Islet of Langerhans (tissue), 1 donor: ENCODE results near the gene UBA6.
"Not testable (repeated sequence)": the region's sequence is repeated elsewhere in the genome, so short reads cannot be mapped to it uniquely, and the experiment has no call there.

Experiments
- FAIRE-seq: peaks from one replicate; lab custom pipeline; 2011; peaks lifted over from hg19 to GRCh38; lab: Jason Lieb, UNC

UBA6 gene

GRCh38 chr4:67713529-67714247 is 12.7 kb upstream of the UBA6 start:
- no peak for FAIRE-seq

DNA sequence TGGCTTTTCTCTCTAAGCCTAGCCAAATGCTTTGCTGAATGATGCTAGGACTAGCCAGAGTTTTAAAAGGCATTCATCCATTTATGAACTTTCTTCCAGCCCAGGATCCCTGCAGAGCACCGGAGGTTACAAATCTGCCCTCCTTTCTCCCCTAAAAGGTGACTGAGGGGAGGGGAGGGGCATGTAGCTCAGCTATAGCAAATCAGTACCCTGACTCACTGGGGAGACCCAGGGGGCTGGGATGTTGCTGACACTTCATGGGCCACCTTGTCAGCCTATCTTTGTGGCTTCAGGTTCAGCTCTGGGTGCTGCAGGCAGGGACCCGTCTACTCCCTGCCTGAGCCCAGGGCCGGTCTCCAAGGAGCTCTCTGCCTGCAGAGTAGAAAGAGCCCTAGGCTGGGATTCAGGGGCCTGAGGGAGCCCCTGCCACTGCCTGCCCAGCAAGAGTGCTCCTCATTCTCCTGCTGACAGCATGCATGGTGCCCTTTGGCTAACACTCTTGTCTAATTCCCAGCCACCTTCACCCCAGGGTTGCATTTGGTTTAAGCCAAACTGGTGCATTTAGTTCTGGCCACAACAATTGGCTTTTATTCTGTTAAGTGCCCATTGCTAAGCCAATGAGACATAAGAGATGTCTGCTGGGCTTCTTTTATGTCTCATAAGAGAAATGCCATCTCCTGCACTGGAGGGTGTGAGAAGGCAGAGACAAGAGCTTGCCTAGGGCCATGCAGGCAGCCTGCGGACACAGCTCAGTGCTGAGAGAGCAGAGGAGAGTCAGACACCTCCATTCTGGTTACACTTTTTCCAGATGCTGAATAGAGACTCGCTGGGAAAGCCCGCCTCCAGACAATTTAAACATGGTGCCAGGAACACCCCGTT is 11.9 kb upstream of the UBA6 start:
- FAIRE-seq = no peak

- FAIRE-seq = no peak
Measured at GRCh38 chr4:67712000-67712625, 11.2 kb upstream of the UBA6 start.

DNA sequence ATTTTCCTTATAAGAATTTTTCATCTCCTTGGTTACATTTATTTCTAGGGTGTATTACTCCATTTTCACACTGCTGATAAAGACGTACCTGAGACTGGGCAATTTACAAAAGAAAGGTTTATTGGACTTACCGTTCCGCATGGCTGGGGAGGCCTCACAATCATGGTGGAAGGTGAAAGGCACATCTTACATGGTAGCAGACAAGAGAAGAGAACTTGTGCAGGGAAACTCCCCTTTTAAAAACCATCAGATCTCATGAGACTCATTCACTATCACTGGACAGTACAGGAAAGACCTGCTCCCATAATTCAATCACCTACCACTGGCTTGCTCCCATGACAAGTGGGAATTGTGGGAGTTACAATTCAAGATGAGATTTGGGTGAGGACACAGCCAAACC is 5.7 kb upstream of the UBA6 start:
- FAIRE-seq = not testable (repeated sequence)

DNA sequence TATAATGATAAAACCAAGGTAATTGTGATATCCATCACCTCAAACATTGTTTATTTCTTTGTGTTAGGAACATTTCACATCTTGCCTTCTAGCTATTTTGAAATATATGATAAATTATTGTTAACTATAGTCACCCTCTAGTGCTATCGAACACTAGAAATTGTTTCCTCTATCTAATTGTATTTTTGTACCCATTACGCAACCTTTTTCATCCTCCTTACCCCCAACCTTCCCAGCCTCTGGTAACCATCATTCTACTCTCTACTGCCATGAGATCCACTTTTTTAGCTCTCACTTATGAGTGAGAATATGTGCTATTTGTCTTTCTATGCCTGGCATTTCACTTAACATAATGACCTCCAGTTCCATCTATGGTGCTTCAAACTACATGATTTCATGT is 3.9 kb upstream of the UBA6 start:
- no peak for FAIRE-seq

DNA sequence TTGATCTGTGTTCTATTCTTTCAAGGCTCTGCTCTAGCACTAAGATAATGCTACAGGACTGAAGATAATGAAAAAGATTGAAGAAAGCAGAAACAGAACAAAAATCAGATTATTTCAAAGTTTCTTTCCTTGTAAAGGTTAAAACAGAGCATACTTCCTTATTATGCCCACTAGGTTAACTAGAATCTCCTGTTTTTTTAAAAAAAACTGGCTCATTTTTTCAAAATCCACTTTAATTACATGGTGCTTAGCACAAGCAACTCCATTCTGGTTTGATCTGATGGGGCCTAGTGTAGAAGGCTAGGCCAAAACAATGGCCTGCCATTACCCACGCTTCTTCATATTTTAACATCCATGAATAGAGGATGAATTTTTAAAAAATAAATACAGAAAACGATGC is 1.2 kb upstream of the UBA6 start:
- no peak for FAIRE-seq

DNA sequence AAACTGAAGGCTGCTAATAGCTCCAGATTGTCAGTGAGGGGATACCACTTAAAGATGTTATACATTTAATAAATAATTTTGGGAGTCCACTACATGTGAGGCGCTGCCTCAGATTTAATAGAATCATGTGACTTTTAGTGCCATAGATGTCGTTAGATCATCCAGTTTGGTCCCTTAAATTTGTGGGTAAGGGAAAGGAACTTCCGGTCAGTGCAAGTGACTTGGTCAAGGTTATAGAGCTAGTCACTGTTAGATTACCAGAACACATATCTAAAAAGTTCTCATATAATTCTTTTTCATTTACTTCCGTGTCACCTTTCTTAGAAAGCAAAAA is 529 bp upstream of the UBA6 start:
- FAIRE-seq = no peak

DNA sequence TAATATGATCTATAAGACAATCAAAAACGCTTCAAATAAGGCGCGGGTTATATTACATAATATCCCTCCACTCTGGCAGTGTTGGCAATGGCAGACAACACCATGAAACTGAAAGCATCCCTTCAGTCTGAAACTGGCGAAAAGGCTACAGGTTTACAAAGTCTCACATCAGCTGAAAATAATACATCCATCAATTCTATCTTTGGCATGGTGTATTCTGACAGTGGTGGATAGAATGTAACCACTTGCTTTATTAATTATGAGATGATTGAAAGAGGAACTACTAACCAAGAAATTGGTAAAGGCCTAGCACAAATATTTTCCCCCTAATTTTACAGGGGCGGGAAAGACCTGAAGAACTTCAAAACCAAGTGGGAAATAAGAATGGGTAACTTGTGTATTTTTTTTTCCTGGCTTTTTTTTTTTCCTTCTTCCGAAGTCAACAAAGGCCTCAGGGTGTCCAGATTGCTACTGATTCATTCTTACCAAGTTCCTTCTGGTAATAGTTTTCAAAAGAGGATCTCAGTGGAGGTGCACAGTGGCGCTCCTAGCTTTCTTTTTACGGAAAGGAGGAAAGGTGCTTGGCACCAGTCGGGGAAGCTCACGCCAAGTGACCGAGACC is 728 bp downstream of the UBA6 start:
- no peak for FAIRE-seq

- no peak for FAIRE-seq
Measured at GRCh38 chr4:67699603-67700002, 1.4 kb downstream of the UBA6 start.

DNA sequence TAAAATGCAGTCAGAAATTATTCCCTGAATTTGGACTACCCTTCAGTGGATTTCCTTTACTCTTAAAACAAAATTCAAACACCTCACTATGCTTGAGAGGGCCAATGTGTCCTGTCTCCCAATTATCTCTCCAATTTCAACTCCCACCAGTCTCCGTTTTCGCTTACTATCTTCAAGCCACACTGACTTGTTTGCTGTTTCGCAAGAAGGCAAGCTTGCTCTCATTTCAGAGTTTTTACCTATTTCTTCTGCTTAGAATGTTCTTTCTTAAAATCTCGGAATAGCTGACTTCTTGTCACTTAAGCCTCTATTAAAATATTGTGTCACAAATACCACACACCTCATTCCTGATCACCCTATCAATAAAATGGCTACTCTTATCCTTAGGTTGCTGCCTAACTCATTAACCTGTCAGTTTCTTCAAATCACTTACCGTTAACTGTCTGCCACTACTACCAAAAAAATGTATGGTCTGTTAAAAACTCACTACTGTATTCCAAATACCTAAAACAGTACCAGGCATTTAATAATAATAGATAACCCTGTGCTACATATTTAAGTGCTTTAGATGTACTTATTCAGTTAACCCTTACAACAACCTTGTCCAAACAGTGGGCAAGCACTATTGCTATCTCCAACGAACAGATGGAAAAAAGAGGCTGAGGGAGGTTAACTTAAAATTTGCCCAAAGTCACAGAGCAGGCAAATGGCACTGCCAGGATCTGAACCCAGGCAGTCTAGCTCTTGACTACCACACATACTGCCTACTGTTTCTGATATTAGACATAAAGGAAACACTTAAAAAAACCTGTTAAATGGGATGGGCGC is 2.9 kb downstream of the UBA6 start:
- no peak for FAIRE-seq

DNA sequence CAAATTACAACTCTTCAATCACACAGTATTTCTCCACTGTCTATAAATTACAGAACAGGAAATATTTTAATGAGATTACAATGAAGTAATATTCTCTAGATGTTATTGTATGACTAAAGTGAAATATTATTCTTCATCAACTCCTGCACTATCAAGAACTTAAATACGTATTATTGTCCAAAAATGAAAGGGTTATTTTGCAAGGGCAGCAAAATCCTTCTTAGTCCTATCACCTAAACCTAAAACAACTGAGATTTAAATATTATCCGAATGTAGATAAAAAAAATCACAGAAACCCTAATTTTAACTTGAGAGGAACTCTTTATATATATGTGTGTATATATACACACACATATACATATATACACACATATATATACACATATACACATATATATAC is 4.9 kb downstream of the UBA6 start:
- FAIRE-seq = no peak

DNA sequence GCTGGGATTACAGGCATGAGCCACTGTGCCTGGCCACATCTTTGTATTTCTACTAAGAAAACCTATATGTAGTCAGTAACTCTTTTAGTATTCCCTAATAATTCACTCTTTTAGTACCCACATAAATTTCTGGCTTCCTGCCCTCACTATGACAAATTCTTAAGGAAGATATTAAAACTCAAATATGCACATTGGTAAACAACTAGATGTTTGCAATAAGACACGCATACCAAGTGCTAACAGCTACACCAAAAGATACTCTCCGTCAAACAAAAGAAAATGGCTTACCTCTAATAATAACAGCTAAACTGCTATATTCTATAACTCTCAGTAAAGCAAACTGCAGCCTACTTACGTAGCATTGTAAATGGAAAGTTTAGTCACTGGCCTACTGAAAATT is 6.3 kb downstream of the UBA6 start:
- FAIRE-seq = no peak

DNA sequence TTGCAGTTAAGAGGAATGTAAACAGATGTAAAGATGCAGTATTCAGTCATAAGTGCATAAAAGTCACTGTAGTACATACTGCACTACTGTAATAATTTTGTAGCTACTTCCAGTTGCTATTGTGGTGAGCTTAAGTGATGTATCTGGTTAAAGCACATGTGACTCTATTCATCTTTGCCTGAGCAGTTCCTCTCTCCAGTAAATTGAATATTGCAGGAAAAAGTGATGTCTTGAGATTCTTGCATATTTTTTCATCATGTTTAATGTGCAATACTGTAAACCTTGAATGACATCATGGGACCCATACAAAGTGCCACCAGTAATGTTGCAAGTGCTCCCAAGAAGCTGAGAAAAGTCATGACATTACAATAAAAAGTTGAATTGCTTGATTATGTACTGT is 9.6 kb downstream of the UBA6 start:
- no peak for FAIRE-seq

GRCh38 chr4:67687636-67688035 is 13.3 kb downstream of the UBA6 start:
- no peak for FAIRE-seq

- no peak for FAIRE-seq
Measured at GRCh38 chr4:67685532-67685859, 15.5 kb downstream of the UBA6 start.

- FAIRE-seq = no peak
Measured at GRCh38 chr4:67684839-67685531, 16.0 kb downstream of the UBA6 start.

DNA sequence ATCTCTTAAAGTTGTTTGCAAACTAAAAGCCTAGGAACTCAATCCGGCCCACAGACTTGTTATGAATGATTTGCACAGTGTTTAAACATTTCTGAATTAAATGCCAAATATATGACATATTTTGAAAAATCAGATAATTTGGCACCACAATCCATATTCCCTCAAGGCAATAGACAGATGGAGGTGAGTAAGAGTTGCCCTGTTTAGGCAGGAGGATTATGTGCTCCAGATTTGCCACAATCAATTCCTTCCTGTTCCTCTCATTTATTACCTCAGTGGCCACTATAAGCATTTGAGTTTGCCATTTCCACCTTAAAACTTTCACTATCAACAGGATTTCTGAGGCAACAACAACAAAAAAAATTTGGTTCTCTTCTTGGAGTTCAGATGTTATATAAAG is 18.7 kb downstream of the UBA6 start:
- no peak for FAIRE-seq

DNA sequence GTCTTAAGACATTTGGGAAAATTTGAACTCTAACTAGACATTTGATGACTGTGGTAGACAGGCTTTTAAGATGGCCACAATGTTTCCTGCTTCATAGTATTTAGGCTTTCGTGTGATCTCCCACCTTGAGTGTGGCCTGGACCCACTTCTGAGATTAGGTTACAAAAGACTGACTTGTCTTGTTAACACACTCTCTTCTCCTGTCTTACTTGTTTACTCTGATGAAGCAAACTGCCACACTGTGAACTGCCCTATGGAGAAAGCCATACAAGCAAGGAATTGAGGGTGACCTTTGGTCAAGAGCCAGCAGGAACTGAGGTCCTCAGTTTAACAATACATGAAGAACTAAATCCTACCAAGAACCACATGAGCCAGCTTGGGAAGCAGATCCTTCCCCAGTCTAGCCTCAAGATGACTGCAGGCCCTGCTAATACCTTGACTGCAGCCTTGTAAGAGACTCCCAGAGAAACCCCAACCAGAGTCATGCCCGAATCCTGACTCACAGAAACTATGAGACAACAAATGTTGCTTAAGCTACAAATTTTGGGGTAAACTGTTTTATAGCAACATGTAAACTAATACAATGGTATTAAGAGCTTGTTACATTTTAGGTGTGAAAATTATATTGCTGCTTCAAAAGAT is 20.3 kb downstream of the UBA6 start:
- FAIRE-seq = peak; percentile 58

- peak; percentile 17 for FAIRE-seq
Measured at GRCh38 chr4:67678612-67679011, 22.3 kb downstream of the UBA6 start.

DNA sequence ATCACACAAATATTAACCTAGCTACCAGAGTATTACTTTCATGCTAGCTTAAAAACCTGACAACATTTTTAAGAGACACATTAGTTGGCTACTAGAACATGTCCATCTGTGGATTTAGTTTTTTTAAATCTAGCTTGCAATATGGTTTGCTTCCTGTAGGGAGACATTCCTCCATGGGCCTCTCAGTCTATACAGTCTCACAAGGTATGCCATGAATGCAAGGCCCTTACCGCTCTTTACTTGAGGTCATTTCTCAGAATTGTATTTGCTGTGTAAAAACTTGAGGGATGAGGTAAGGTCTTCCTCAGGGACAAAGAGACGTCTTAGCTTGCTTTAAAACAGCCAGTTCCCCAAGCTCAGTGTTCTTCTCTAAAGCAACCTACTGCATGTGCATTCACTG is 26.9 kb downstream of the UBA6 start:
- FAIRE-seq = no peak

DNA sequence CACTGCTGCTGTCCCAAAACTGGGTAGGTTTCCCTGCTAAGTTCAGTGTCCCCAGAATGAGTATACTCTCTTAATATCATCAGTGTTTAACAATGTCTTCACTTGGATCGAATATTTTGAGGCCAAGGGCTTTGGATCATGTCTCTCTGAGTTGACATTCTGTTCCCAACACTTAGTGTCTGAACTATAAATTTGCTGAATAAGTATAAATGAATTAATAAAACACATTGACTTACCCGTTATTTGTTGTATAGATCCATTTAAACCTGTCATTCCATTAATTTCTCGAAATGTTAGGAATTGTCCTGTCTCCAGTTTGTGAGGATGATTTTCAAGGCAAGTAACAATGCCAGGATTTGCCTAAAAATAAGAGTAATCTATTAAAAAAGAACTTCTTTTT is 32.6 kb downstream of the UBA6 start:
- no peak for FAIRE-seq
